SIG-M5 treated with dmso at 0.1 percent for 504 hours (cell line): ENCODE results near the gene CA12.

ENCODE experiments used
- DNase-seq: peaks from one replicate; lab custom pipeline; 2025; ENCODE audit not compliant: unreplicated experiment; lab: John Stamatoyannopoulos, UW

Gene CA12

DNA sequence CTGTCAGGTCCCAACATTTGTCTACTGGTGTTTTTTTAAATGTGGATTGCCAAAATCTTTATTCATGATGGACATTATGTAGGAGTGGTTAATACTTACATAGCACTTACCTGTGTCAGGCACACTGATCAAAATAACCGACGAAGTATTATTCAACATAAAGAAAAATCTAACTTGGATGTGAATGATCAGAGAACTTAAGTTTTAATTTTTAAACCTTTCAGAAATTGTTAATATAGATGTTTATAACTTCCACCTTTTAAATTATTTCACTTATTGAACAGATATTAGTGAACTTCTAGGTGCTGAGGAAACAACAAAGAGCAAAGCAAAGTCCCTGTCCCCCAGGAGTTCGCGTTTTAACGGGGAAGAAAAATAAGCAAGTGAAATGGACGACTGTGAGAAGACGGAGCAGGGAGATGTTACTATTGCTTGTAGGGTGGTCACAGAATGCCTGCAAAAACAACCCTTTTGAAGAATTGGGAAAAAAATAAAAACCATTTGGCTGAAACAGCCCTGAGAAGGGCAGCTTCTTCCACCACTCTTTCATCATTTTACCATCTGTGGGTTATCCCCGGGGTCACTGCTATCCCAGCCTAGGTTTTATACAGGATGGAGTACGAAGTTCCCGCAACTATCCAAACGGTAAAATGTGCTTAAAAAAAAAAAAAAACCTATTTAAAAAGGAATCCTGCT lies 105.2 kb downstream of the CA12 start:
- no peak for DNase-seq

GRCh38 chr15:63274427-63274826 lies 107.2 kb downstream of the CA12 start:
- peak; percentile 81 for DNase-seq
